Keratinocyte (primary cell): ENCODE measurements around the gene COA4. TPM values are rescaled to one million over a fixed set of nuclear protein-coding genes. Genes with fewer than 3 reads are reported as not detected.

Source experiments
- DNase-seq: peaks from one replicate; pipeline ENCODE4 v3.0.0-alpha.2; 2011; ENCODE audit warnings: low read depth, missing footprints, low spot score
- FAIRE-seq: peaks from 2 replicates; lab custom pipeline; 2011; peaks lifted over from hg19 to GRCh38; lab: Jason Lieb, UNC
- H2AFZ ChIP-seq: 2 replicates; pipeline ENCODE4 v1.6.0; 2012; ENCODE audit warnings: low read length, control low read depth, inconsistent platforms; ENCODE audit not compliant: control insufficient read depth
- H3K27ac ChIP-seq: 2 replicates; pipeline ENCODE4 v1.5.1; 2011; ENCODE audit warnings: low read length; ENCODE audit not compliant: control insufficient read depth, insufficient read depth
- H3K27me3 ChIP-seq: 3 replicates; pipeline ENCODE4 v1.6.0; 2011; ENCODE audit warnings: low read length; ENCODE audit not compliant: control insufficient read depth, insufficient read depth; ENCODE audit errors: extremely low read depth
- H3K36me3 ChIP-seq, 2 experiments: 2 replicates in 1 of 2; 3 replicates in 1 of 2; pipeline ENCODE4 v1.5.1; 2011; ENCODE audit warnings: low read length in 2 of 2, mild to moderate bottlenecking in 1 of 2; ENCODE audit not compliant: control insufficient read depth in 2 of 2, insufficient read depth in 2 of 2; ENCODE audit errors: extremely low read depth in 1 of 2
- H3K4me1 ChIP-seq: 3 replicates; pipeline ENCODE4 v1.5.1; 2011; ENCODE audit warnings: low read length; ENCODE audit not compliant: control insufficient read depth, insufficient read depth; ENCODE audit errors: extremely low read depth
- H3K4me2 ChIP-seq: 3 replicates; pipeline ENCODE4 v1.6.0; 2011; ENCODE audit warnings: low read depth, low read length; ENCODE audit not compliant: control insufficient read depth, insufficient read depth; ENCODE audit errors: extremely low read depth
- H3K4me3 ChIP-seq, 3 experiments: fragments of 200-600 bp in 1 of 3; sonication (generic) in 1 of 3; 2 replicates in 2 of 3; 3 replicates in 1 of 3; pipeline ENCODE4 v1.5.1; 2011 to 2016; ENCODE audit warnings: low read length in 3 of 3, mild to moderate bottlenecking in 3 of 3, control low read depth in 2 of 3, inconsistent platforms in 1 of 3, low read depth in 1 of 3, mixed read lengths in 1 of 3, mixed run types in 1 of 3, moderate library complexity in 1 of 3; ENCODE audit not compliant: control insufficient read depth in 2 of 3, insufficient read depth in 2 of 3; ENCODE audit errors: extremely low read depth in 1 of 3
- H3K79me2 ChIP-seq: 2 replicates; pipeline ENCODE4 v1.6.0; 2012; ENCODE audit warnings: low read length; ENCODE audit not compliant: control insufficient read depth, insufficient read depth
- H3K9ac ChIP-seq: 3 replicates; pipeline ENCODE4 v1.6.0; 2011; ENCODE audit warnings: low read length; ENCODE audit not compliant: control insufficient read depth, insufficient read depth; ENCODE audit errors: extremely low read depth
- H3K9me1 ChIP-seq: 3 replicates; pipeline ENCODE4 v1.6.0; 2011; ENCODE audit warnings: low read length; ENCODE audit not compliant: control insufficient read depth, insufficient read depth; ENCODE audit errors: extremely low read depth
- H3K9me3 ChIP-seq: 2 replicates; pipeline ENCODE4 v1.5.1; 2012; ENCODE audit warnings: low read depth, low read length; ENCODE audit not compliant: control insufficient read depth
- H4K20me1 ChIP-seq: 3 replicates; pipeline ENCODE4 v1.6.0; 2011; ENCODE audit warnings: low read length; ENCODE audit not compliant: control insufficient read depth, insufficient read depth; ENCODE audit errors: extremely low read depth
- CTCF ChIP-seq, 3 experiments: IDR thresholded peaks in 1 of 3; conservative IDR thresholded peaks in 1 of 3; optimal IDR thresholded peaks in 1 of 3; 2 replicates in 2 of 3; 3 replicates in 1 of 3; pipeline versions ENCODE3 to v1.5.1; 2011; ENCODE audit warnings: low read length in 3 of 3, mild to moderate bottlenecking in 3 of 3, moderate library complexity in 2 of 3, control low read depth in 1 of 3, inconsistent platforms in 1 of 3; ENCODE audit not compliant: insufficient read depth in 2 of 3; ENCODE audit errors: extremely low read depth in 1 of 3
- EZH2 ChIP-seq: IDR thresholded peaks from one replicate; pipeline ENCODE4 v1.6.1; 2012; ENCODE audit warnings: inconsistent platforms, mild to moderate bottlenecking, low read length, moderate library complexity
- dilution Hi-C: fragments of 300-500 bp; cut with MboI; formaldehyde crosslinking; loops from one replicate; pipeline ENCODE4 v1.7.0; 2020; ENCODE audit warnings: low sequenced_read_pairs; ENCODE audit not compliant: extremely low pct_ligation_motif_present
- polyA plus RNA-seq, 5 experiments: library from polyadenylated mRNA; depleted of rRNA in 3 of 5; stranded (reverse) in 3 of 5; stranded (forward) in 1 of 5; unstranded in 1 of 5; fragments of >200 nt; gene quantifications; 1 replicate in 1 of 5; 2 replicates in 3 of 5; 3 replicates in 1 of 5; pipeline versions ENCODE4 v1.2.1 to v1.2.3, GENCODE V29; 2011 to 2012; ENCODE audit warnings: missing spikeins in 2 of 5, low read depth in 1 of 5, low replicate concordance in 1 of 5

COA4 gene
- polyA plus RNA-seq, 1 donor (not counting 4 experiments of a cell fraction or from before 2014, with no cell fraction given) = 82.2 TPM

GRCh38 chr11:73889536-73889935 is 12.9 kb upstream of the COA4 start:
- FAIRE-seq (no peak), DNase-seq (no peak)
- Histone ChIP-seq H3K27me3 (no peaks in the 10 kb centered on the region), H3K9ac (no peak overlapping the region), H3K36me3 (no peaks in the 10 kb centered on the region), H3K4me1 (no peaks in the 10 kb centered on the region), H3K27ac (no peak overlapping the region), H3K4me2 (no peak overlapping the region), H3K9me3 (no peaks in the 10 kb centered on the region), H4K20me1 (no peaks in the 10 kb centered on the region), H3K4me3 (no peak overlapping the region), H3K9me1 (no peaks in the 10 kb centered on the region), H2AFZ (no peak overlapping the region), H3K79me2 (no peaks in the 10 kb centered on the region)
- TF ChIP-seq CTCF (optimal IDR thresholded peaks at IDR 0.05 in 1 of 3, IDR thresholded peaks at IDR 0.05 in 1 of 3, conservative IDR thresholded peaks at IDR 0.05 in 1 of 3; ENCODE audit: extremely low read depth in 1 of 3, insufficient read depth in 2 of 3, low read length in 3 of 3) = no peak
- TF ChIP-seq EZH2 = no peak
- dilution Hi-C loops = no loop called here

GRCh38 chr11:73889019-73889418 is 12.4 kb upstream of the COA4 start:
- Histone ChIP-seq H2AFZ (no peak overlapping the region), H3K27ac (no peak overlapping the region), H3K9me1 (no peaks in the 10 kb centered on the region), H3K9ac (no peak overlapping the region), H3K4me3 (no peak overlapping the region), H3K27me3 (no peaks in the 10 kb centered on the region), H3K4me2 (no peak overlapping the region), H3K79me2 (no peaks in the 10 kb centered on the region), H3K4me1 (no peaks in the 10 kb centered on the region), H3K36me3 (peaks cover 0 to under 1% of the 10 kb centered on the region in 2 experiments), H4K20me1 (no peaks in the 10 kb centered on the region), H3K9me3 (no peaks in the 10 kb centered on the region)
- DNase-seq = no peak
- TF ChIP-seq EZH2 (no peak), CTCF (optimal IDR thresholded peaks at IDR 0.05 in 1 of 3, IDR thresholded peaks at IDR 0.05 in 1 of 3, conservative IDR thresholded peaks at IDR 0.05 in 1 of 3; ENCODE audit: extremely low read depth in 1 of 3, insufficient read depth in 2 of 3, low read length in 3 of 3) (no peak)
- dilution Hi-C loops = no loop called here
- FAIRE-seq = no peak
